GM23338 (cell line): ENCODE data around the gene LMBR1L.

Experiments
- EZH2 ChIP-seq: fragments of 200-600 bp; sonication (generic); IDR thresholded peaks from one replicate; pipeline ENCODE4 v1.8.0; 2017; ENCODE audit warnings: antibody characterized with exemption, mild to moderate bottlenecking, low read depth; ENCODE audit not compliant: unreplicated experiment
- EZH2phosphoT487 ChIP-seq: fragments of 200-600 bp; sonication (generic); IDR thresholded peaks from one replicate; pipeline ENCODE4 v1.8.1; 2018; ENCODE audit warnings: antibody characterized with exemption; ENCODE audit not compliant: unreplicated experiment
- POLR2AphosphoS5 ChIP-seq: IDR thresholded peaks from 2 replicates; pipeline ENCODE4 v1.6.1; 2016; ENCODE audit warnings: antibody characterized with exemption, low read depth
- TF ChIP-seq, protein P1 (sequence below), 2 experiments: fragments of 200-600 bp in 1 of 2; sonication (generic) in 1 of 2; conservative IDR thresholded peaks; 2 replicates each; pipeline versions ENCODE4 v1.5.1 to v1.6.1; 2016 to 2017; ENCODE audit warnings: antibody characterized with exemption in 2 of 2, low read depth in 2 of 2, mild to moderate bottlenecking in 2 of 2, moderate library complexity in 1 of 2
- TF ChIP-seq, protein P2 (sequence below): IDR thresholded peaks from 2 replicates; pipeline ENCODE4 v1.6.1; 2016; ENCODE audit warnings: antibody characterized with exemption

DNA sequence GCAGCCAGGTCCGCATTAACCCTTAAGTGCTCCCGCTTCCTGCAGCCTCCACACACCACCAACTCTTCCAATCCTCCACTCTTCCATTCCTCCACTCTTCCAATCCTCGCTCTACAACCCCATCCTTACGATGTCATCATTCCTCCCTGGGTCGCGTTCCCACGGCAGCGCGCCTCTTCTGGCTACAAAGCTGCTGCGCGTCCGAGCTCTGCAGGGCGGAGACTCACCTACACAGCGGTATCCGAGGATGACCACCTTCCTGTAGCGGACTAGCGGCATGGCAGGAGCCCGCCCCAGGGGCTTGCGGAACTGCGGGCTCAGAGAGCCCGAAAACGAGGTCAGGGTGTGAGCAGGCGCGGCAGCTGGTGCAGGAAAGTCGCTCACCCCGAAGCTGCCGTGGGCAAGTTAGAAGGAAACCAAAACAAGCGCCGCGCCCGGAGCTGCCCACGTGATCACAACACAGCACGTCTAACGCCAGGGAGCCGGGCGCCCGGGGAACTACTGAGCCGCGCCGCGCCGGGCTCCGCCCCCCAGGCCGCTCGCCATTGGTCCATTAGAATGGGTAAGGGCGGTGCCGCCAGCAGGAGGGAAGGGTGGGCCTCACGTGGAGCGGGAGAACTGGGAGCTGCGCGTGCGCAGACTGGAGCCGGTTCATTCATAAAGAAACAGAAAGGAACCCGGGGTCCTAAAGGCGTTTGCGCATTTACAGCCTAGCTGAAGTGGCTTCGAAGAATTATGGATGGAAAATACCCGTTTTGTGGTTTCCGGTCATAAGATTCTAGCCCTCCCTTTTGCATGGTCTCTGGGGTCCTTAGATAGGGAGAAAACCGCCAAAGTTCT is 40.9 kb downstream of the LMBR1L start, which contains the start of gene RHEBL1:
- TF ChIP-seq, protein P1, sequence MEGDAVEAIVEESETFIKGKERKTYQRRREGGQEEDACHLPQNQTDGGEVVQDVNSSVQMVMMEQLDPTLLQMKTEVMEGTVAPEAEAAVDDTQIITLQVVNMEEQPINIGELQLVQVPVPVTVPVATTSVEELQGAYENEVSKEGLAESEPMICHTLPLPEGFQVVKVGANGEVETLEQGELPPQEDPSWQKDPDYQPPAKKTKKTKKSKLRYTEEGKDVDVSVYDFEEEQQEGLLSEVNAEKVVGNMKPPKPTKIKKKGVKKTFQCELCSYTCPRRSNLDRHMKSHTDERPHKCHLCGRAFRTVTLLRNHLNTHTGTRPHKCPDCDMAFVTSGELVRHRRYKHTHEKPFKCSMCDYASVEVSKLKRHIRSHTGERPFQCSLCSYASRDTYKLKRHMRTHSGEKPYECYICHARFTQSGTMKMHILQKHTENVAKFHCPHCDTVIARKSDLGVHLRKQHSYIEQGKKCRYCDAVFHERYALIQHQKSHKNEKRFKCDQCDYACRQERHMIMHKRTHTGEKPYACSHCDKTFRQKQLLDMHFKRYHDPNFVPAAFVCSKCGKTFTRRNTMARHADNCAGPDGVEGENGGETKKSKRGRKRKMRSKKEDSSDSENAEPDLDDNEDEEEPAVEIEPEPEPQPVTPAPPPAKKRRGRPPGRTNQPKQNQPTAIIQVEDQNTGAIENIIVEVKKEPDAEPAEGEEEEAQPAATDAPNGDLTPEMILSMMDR (conservative IDR thresholded peaks at IDR 0.05; ENCODE audit: low read depth in 2 of 2), result peak; percentile 22 to 28; a peak in 3 of 4 replicates
- TF ChIP-seq EZH2phosphoT487 (no peak), POLR2AphosphoS5 (peak; percentile 52), EZH2 (no peak)
- TF ChIP-seq, protein P2, sequence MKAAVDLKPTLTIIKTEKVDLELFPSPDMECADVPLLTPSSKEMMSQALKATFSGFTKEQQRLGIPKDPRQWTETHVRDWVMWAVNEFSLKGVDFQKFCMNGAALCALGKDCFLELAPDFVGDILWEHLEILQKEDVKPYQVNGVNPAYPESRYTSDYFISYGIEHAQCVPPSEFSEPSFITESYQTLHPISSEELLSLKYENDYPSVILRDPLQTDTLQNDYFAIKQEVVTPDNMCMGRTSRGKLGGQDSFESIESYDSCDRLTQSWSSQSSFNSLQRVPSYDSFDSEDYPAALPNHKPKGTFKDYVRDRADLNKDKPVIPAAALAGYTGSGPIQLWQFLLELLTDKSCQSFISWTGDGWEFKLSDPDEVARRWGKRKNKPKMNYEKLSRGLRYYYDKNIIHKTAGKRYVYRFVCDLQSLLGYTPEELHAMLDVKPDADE, result no peak
